Measurements from ENCODE around the gene KIF3B.
"Not testable (repeated sequence)": the region's sequence is repeated elsewhere in the genome, so short reads cannot be mapped to it uniquely, and the experiment has no call there.

Gene KIF3B

GRCh38 chr20:32327087-32327681, 49.7 kb downstream of the KIF3B start:
- no peak for DNase-seq (ENCODE audit: low read depth in 4 of 4, low spot score in 1 of 4)

GRCh38 chr20:32329817-32330554, 52.5 kb downstream of the KIF3B start:
- DNase-seq (ENCODE audit: low read depth in 4 of 4, low spot score in 1 of 4), result no peak

GRCh38 chr20:32330555-32330897, 53.1 kb downstream of the KIF3B start:
- no peak for DNase-seq (ENCODE audit: low read depth in 4 of 4, low spot score in 1 of 4)

GRCh38 chr20:32332614-32333013, 55.2 kb downstream of the KIF3B start:
- no peak for DNase-seq (ENCODE audit: low read depth in 4 of 4, low spot score in 1 of 4)

- peak in 1 of 4 experiments; percentile 43 for DNase-seq (ENCODE audit: low read depth in 4 of 4, low spot score in 1 of 4)
Measured at GRCh38 chr20:32333181-32333987, 55.9 kb downstream of the KIF3B start.

- DNase-seq (ENCODE audit: low read depth in 4 of 4, low spot score in 1 of 4), result peak in 1 of 4 experiments; percentile 33
Measured at GRCh38 chr20:32333988-32334885, 56.8 kb downstream of the KIF3B start.

- DNase-seq (ENCODE audit: low read depth in 4 of 4, low spot score in 1 of 4), result no peak
Measured at GRCh38 chr20:32336918-32337347, 59.5 kb downstream of the KIF3B start.

GRCh38 chr20:32337937-32338661, 60.6 kb downstream of the KIF3B start:
- no peak for DNase-seq (ENCODE audit: low read depth in 4 of 4, low spot score in 1 of 4)

GRCh38 chr20:32338665-32339064, 61.2 kb downstream of the KIF3B start:
- DNase-seq (ENCODE audit: low read depth in 4 of 4, low spot score in 1 of 4), result no peak

- no peak for DNase-seq (ENCODE audit: low read depth in 4 of 4, low spot score in 1 of 4)
Measured at GRCh38 chr20:32339116-32339515, 61.7 kb downstream of the KIF3B start.

- not testable (repeated sequence) for DNase-seq (ENCODE audit: low read depth in 4 of 4, low spot score in 1 of 4)
Measured at GRCh38 chr20:32341053-32341452, 63.6 kb downstream of the KIF3B start.

- no peak for DNase-seq (ENCODE audit: low read depth in 4 of 4, low spot score in 1 of 4)
Measured at GRCh38 chr20:32343439-32343838, 66.0 kb downstream of the KIF3B start.

- no peak for DNase-seq (ENCODE audit: low read depth in 4 of 4, low spot score in 1 of 4)
Measured at GRCh38 chr20:32344835-32345506, 67.5 kb downstream of the KIF3B start.

GRCh38 chr20:32348207-32348606, 70.8 kb downstream of the KIF3B start:
- DNase-seq (ENCODE audit: low read depth in 4 of 4, low spot score in 1 of 4), result no peak

- DNase-seq (ENCODE audit: low read depth in 4 of 4, low spot score in 1 of 4), result no peak
Measured at GRCh38 chr20:32350421-32350820, 73.0 kb downstream of the KIF3B start.

- no peak for DNase-seq (ENCODE audit: low read depth in 4 of 4, low spot score in 1 of 4)
Measured at GRCh38 chr20:32352121-32352720, 74.8 kb downstream of the KIF3B start.

- DNase-seq (ENCODE audit: low read depth in 4 of 4, low spot score in 1 of 4), result no peak
Measured at GRCh38 chr20:32353848-32354496, 76.5 kb downstream of the KIF3B start.

GRCh38 chr20:32354592-32355416, 77.4 kb downstream of the KIF3B start:
- DNase-seq (ENCODE audit: low read depth in 4 of 4, low spot score in 1 of 4), result no peak

All from stimulated activated CD4-positive, alpha-beta T cell treated with anti-CD3 and anti-CD28 coated beads, Interleukin-1b, Interleukin-23, amount 100 ng/mL, for 24 hours (primary cell).